Mucosa of descending colon (tissue), 3 donors: Measurements from ENCODE around the gene ABCD4. TPM values are rescaled to one million over a fixed set of nuclear protein-coding genes. Genes with fewer than 3 reads are reported as not detected.
"Not testable (repeated sequence)": the region's sequence is repeated elsewhere in the genome, so short reads cannot be mapped to it uniquely, and the experiment has no call there.

Source experiments
- ATAC-seq: fragments of 200-7000 bp; cut with Tn5 transposase; one replicate; pipeline ENCODE4 v1.9.1; 2020; ENCODE audit warnings: mild to moderate bottlenecking, moderate library complexity
- DNase-seq, 3 donors: peaks; one replicate each; pipeline ENCODE4 v3.0.0-alpha.2; 2020
- H3K36me3 ChIP-seq: fragments of 200-600 bp; one replicate; pipeline ENCODE4 v1.8.0; 2021; ENCODE audit warnings: low read depth, mild to moderate bottlenecking
- H3K4me1 ChIP-seq: fragments of 200-600 bp; one replicate; pipeline ENCODE4 v1.8.0; 2021; ENCODE audit warnings: low read depth, mild to moderate bottlenecking
- H3K4me3 ChIP-seq: fragments of 200-600 bp; one replicate; pipeline ENCODE4 v1.8.0; 2021; ENCODE audit warnings: mild to moderate bottlenecking
- H3K9me3 ChIP-seq: fragments of 200-600 bp; one replicate; pipeline ENCODE4 v1.8.0; 2021; ENCODE audit warnings: mild to moderate bottlenecking
- intact Hi-C, 2 donors: fragments of 100-400 bp; cut with DNase I in 1 of 2; cut with micrococcal nuclease in 1 of 2; formaldehyde crosslinking; loops; one replicate each; pipeline versions ENCODE4 v1.11.0 to v1.11.1; 2022; cut with DNase I, micrococcal nuclease
- total RNA-seq, 3 donors: library from RNA; stranded (reverse); fragmentation: NEBNext Ultra II Directional in 2 of 3; extraction: Animal tissue kit (Norgen Biotek cat#: 25700) in 2 of 3; gene quantifications; one replicate each; pipeline versions ENCODE4 v1.2.1 to v1.2.4, GENCODE V29; 2021 to 2023
- TF ChIP-seq, protein P1 (sequence below): fragments of 200-600 bp; IDR thresholded peaks from one replicate; pipeline ENCODE4 v1.8.0; 2022; ENCODE audit warnings: antibody characterized with exemption, mild to moderate bottlenecking
- donor health status: DM: no; HTN: no; CAD: no; lungs with moderate emphysema.
- donor health status: DM: no; HTN: no; CAD: no.
- donor health status: DM: no; HTN: yes; CAD: no.

ABCD4 gene
- total RNA-seq, 3 donors from 2014 or later: 41.9 to 71.3 (median 53.8) TPM

DNA sequence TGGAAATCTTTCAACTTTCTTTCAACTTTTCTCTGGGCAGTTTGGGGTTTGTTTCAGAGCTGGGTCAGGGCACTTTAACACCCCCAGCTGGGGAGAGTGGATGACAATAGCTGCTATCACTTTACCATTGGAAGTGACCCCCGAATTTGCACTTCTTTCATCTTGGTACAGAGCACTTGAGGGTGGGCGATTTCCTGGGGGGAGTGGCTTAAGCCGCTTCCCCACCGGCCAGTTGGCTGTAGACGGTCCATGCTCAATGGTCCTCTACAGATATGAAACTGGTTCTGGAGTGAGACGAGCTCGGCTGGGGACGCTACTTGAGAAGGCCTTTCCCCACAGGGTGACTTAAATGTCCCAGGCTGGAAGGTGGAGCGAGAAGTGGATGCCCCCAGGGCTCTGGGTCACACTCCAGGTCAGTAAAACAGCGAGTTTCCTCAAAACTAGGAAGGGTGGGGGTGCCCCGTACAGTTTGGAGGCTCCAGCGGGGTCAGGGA lies 45.6 kb upstream of the ABCD4 start, which contains the start of gene VRTN:
Gene VRTN, plus strand, starts transcription at position 231 of the 494 bp plus-strand sequence. CDS start 8,313 bp downstream, outside the sequence.
- Histone ChIP-seq H3K4me1 (peaks cover 10% of the 10 kb centered on the region), H3K9me3 (no peaks in the 10 kb centered on the region), H3K4me3 (no peak within 1 kb of the TSS), H3K36me3 (no peaks in the 10 kb centered on the region)
- ATAC-seq (no peak), DNase-seq (no peak)
- intact Hi-C loops: no loop called here
- TF ChIP-seq, protein P1, sequence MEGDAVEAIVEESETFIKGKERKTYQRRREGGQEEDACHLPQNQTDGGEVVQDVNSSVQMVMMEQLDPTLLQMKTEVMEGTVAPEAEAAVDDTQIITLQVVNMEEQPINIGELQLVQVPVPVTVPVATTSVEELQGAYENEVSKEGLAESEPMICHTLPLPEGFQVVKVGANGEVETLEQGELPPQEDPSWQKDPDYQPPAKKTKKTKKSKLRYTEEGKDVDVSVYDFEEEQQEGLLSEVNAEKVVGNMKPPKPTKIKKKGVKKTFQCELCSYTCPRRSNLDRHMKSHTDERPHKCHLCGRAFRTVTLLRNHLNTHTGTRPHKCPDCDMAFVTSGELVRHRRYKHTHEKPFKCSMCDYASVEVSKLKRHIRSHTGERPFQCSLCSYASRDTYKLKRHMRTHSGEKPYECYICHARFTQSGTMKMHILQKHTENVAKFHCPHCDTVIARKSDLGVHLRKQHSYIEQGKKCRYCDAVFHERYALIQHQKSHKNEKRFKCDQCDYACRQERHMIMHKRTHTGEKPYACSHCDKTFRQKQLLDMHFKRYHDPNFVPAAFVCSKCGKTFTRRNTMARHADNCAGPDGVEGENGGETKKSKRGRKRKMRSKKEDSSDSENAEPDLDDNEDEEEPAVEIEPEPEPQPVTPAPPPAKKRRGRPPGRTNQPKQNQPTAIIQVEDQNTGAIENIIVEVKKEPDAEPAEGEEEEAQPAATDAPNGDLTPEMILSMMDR: no peak

DNA sequence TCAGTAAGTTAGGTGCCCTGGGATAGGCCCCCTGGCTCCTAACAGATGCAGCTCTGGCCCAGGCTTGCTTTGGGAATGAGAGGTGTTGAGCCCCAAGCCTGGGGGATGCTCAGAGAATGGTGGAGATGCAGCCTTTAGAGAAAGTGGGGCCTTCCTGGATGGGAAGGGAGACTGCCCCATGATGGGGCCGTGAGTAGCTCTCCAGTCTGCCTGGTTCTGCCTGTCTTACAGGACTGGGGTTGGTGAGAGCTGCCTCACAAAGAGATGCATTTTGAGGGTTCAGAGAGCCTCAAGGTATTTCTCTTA lies 45.0 kb upstream of the ABCD4 start:
- Histone ChIP-seq H3K4me3 (no peak overlapping the region), H3K9me3 (no peaks in the 10 kb centered on the region), H3K4me1 (peaks cover 10% of the 10 kb centered on the region), H3K36me3 (no peaks in the 10 kb centered on the region)
- DNase-seq (no peak), ATAC-seq (no peak)
- intact Hi-C loops: no loop called here
- TF ChIP-seq, protein P1: no peak

DNA sequence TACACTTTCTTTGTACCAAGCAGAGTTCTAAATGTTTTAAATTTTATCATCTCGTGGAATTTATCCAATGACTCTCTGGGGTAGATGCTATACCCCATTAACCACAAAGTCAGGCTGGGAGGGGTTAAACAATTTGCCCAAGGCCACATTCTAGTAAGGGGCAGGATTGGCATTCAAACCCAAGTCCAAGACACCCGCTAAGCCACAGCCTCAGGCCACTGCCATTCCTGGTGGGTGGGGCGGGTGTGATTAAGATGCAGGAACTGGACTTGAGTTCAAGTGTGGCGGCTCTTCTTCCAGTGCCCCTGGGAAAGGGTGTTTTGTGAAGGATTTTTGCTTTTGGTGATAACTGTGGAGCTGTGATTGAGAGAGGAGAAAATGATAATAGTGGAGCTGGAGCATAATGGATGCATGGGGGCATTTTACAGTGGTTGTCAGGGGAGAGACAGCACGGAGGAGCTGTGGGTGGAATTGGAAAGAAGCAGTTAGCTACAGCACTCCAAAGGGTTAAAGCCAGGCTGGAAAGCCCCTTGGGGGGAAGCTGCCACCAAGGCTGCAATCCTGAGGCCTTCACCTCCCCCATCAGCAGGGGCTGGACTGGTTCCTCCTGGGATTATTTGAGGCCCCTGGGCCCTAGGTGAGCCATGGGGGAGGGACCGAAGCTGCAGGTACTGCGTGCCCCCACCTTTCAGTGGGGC lies 44.5 kb upstream of the ABCD4 start:
- H3K36me3 ChIP-seq: no peaks in the 10 kb centered on the region
- H3K4me3 ChIP-seq: no peak overlapping the region
- no peaks in the 10 kb centered on the region for H3K9me3 ChIP-seq
- ATAC-seq (no peak), DNase-seq (no peak)
- intact Hi-C loops: no loop called here
- peaks cover 10% of the 10 kb centered on the region for H3K4me1 ChIP-seq
- TF ChIP-seq, protein P1: no peak

DNA sequence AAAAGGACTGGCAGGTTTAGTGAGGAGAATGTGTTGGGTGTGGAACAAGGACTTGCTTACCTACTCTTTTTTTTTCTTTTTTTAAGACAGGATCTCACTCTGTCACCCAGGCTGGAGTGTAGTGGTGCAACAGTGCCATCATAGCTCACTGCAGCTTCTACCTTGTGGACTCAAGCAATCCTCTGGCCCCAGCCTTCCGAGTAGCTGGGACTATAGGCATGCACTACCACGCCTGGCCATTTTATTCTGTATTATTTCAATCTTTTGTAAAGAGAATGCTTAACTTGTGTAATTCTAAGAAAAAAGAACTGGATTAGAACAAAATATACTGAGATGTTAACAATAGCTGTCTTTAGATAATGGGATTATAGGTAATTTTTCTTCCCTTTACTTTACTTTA lies 43.6 kb upstream of the ABCD4 start:
- no peak for DNase-seq
- TF ChIP-seq, protein P1: no peak
- H3K36me3 ChIP-seq: no peaks in the 10 kb centered on the region
- no peak for ATAC-seq
- H3K9me3 ChIP-seq: no peaks in the 10 kb centered on the region
- no peak overlapping the region for H3K4me3 ChIP-seq
- H3K4me1 ChIP-seq: peaks cover 10% of the 10 kb centered on the region
- intact Hi-C loops: no loop called here

DNA sequence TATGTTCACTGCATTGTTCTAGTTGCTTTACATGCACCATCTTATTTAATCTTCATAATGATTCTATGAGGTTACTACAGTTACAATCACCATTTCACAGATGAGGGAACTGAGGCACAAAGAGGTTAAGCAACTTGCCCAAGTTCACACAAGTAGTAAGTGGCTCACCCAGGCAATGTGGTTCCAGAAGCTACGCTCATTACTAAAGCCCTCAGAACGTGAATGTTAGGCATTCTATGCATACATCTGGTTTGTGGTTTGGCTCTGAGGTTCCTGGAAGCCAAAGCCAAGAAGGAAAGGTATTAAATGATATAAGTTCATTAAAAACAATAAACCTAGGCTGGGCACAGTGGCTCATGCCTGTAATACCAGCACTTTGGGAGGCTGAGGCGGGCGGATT lies 31.2 kb upstream of the ABCD4 start:
- ATAC-seq (no peak), DNase-seq (no peak)
- no peaks in the 10 kb centered on the region for H3K36me3 ChIP-seq
- no peak overlapping the region for H3K4me3 ChIP-seq
- no peaks in the 10 kb centered on the region for H3K9me3 ChIP-seq
- TF ChIP-seq, protein P1: no peak
- H3K4me1 ChIP-seq: no peaks in the 10 kb centered on the region
- intact Hi-C loops: no loop called here

DNA sequence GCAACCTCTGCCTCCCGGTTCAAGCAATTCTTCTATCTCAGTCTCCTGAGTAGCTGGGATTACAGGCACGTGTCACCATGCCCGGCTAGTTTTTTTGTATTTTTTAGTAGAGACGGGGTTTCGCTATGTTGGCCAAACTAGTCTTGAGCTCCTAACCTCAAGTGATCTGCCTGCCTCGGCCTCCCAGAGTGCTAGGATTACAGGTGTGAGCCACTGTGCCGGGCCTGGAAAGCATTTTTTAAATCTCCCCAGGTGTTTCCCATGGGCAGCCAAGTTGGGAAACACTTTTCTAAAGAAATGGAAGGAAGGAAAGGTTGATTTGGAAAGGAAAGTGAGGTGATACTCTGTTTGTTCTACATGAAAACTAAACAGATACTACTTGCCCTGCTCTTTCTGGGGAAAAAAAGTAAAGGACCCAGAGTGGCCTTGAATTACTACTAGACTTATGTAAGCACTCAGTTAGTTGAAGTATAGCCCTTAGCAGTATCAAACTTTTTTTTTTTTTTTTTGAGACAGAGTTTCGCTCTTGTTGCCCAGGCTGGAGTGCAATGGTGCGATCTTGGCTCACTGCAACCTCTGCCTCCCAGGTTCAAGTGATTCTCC lies 27.3 kb upstream of the ABCD4 start:
- H3K4me3 ChIP-seq, intact Hi-C loops, DNase-seq, ATAC-seq, H3K36me3 ChIP-seq, H3K4me1 ChIP-seq, H3K9me3 ChIP-seq: not testable (repeated sequence)
